ENCODE measurements around the gene PWP2. TPM values are rescaled to one million over a fixed set of nuclear protein-coding genes. Genes with fewer than 3 reads are reported as not detected.

PWP2 gene
- total RNA-seq, 1 experiment from 2014 or later = 6.8 TPM

DNA sequence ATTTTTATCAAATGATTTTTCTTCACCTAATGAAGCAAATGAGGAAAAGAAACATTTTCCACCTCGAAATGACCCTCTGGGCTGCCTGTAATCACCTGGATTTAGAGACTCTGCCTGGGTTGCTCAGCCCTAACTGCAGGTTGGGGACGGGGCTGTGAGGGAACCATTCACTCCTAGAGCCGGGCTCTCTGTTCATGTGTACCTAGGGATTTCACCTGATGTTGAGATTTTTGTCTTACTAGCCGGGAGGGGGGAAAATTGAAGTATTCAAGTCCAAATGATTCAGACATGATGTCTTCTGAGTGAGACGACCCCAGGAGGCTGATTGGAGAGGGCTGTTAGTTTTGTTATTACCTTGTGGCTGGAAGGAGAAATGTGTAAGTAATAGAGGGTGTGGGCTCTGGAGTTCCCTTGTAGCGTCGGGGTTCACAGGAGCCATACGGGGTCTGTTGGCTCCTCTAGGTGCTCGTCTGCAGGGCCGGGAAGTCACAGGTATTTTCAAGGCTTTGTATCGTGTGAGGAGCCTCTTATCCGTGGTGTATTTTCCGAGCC, 42.3 kb upstream of the PWP2 start:
- H3K4me3 ChIP-seq (ENCODE audit: low read depth in 2 of 2, low read length in 2 of 2) = no peak overlapping the region
- no peak for ATAC-seq
- DNase-seq (ENCODE audit: low read depth, low spot score) = no peak
- no peaks in the 10 kb centered on the region for H3K27me3 ChIP-seq (ENCODE audit: control insufficient read depth, insufficient read depth, low read length)
- H3K27ac ChIP-seq (ENCODE audit: low read length) = no peak overlapping the region
- POLR2A ChIA-PET = no interaction called here
- TF ChIP-seq SIN3A (IDR thresholded peaks at IDR 0.05; ENCODE audit: borderline replicate concordance, insufficient read depth, low read depth, low read length) = no peak
- TF ChIP-seq TCF7L2 (IDR thresholded peaks at IDR 0.05; ENCODE audit: low read depth, low read length) = no peak
- no peak for TF ChIP-seq CTCF (IDR thresholded peaks at IDR 0.05)
- TF ChIP-seq REST (IDR thresholded peaks at IDR 0.05; ENCODE audit: insufficient read depth in 1 of 2, low read depth in 2 of 2, low read length in 1 of 2) = no peak
- TF ChIP-seq POLR2AphosphoS5 (IDR thresholded peaks at IDR 0.05; ENCODE audit: low read depth, low read length) = no peak
- CTCF ChIA-PET = no interaction called here
- in situ Hi-C loops (cut with HindIII; ENCODE audit: low pct_unique_long_range_greater_than_20kb, low sequenced_read_pairs) (no loop called here), intact Hi-C loops (cut with micrococcal nuclease; ENCODE audit: unreplicated experiment) (no loop called here)
- H3K4me1 ChIP-seq (ENCODE audit: control insufficient read depth, insufficient read depth, low read length) = no peaks in the 10 kb centered on the region
- H3K9me3 ChIP-seq (ENCODE audit: control insufficient read depth, insufficient read depth, low read depth, low read length) = no peaks in the 10 kb centered on the region
- H3K36me3 ChIP-seq (ENCODE audit: control insufficient read depth, insufficient read depth, low read length) = no peaks in the 10 kb centered on the region; the same call in none of the 2 replicates
- no TSS peak for BruUV-seq (replicated peaks)

- in situ Hi-C loops (cut with HindIII; ENCODE audit: low pct_unique_long_range_greater_than_20kb, low sequenced_read_pairs) (no loop called here), intact Hi-C loops (cut with micrococcal nuclease; ENCODE audit: unreplicated experiment) (no loop called here)
- ChIA-PET POLR2A (no interaction called here), CTCF (no interaction called here)
- no peak overlapping the region for H3K4me3 ChIP-seq (ENCODE audit: low read depth in 2 of 2, low read length in 2 of 2)
- no peak overlapping the region for H3K27ac ChIP-seq (ENCODE audit: low read length)
- no TSS peak for BruUV-seq (replicated peaks)
- H3K4me1 ChIP-seq (ENCODE audit: control insufficient read depth, insufficient read depth, low read length) = no peaks in the 10 kb centered on the region
- ATAC-seq (no peak), DNase-seq (ENCODE audit: low read depth, low spot score) (no peak)
- no peaks in the 10 kb centered on the region for H3K27me3 ChIP-seq (ENCODE audit: control insufficient read depth, insufficient read depth, low read length)
- TF ChIP-seq CTCF (IDR thresholded peaks at IDR 0.05) (no peak), POLR2AphosphoS5 (IDR thresholded peaks at IDR 0.05; ENCODE audit: low read depth, low read length) (no peak)
- H3K36me3 ChIP-seq (ENCODE audit: control insufficient read depth, insufficient read depth, low read length) = no peaks in the 10 kb centered on the region; the same call in none of the 2 replicates
- H3K9me3 ChIP-seq (ENCODE audit: control insufficient read depth, insufficient read depth, low read depth, low read length) = no peaks in the 10 kb centered on the region
Measured at GRCh38 chr21:44065428-44065827, 41.8 kb upstream of the PWP2 start.

Data from Panc1 (cell line).